HUES6 (cell line): ENCODE measurements around the gene ACTN4.
"Not testable (repeated sequence)": the region's sequence is repeated elsewhere in the genome, so short reads cannot be mapped to it uniquely, and the experiment has no call there.

Experiments
- H3K27ac ChIP-seq: 2 replicates; pipeline ENCODE4 v1.7.0; 2013; ENCODE audit warnings: low read depth, mild to moderate bottlenecking, low read length, inconsistent platforms
- H3K27me3 ChIP-seq: 2 replicates; pipeline ENCODE4 v1.6.1; 2013; ENCODE audit warnings: low read length; ENCODE audit not compliant: control insufficient read depth, insufficient read depth
- H3K36me3 ChIP-seq: 2 replicates; pipeline ENCODE4 v1.6.1; 2013; ENCODE audit warnings: low read length; ENCODE audit not compliant: control insufficient read depth, insufficient read depth
- H3K4me1 ChIP-seq: 2 replicates; pipeline ENCODE4 v1.6.1; 2013; ENCODE audit warnings: low read length; ENCODE audit not compliant: control insufficient read depth, insufficient read depth
- H3K4me3 ChIP-seq: 2 replicates; pipeline ENCODE4 v1.5.1; 2013; ENCODE audit warnings: low read depth, low read length
- H3K9ac ChIP-seq: one replicate; pipeline ENCODE4 v1.6.1; 2013; ENCODE audit warnings: mild to moderate bottlenecking, low read length
- H3K9me3 ChIP-seq: 2 replicates; pipeline ENCODE4 v1.6.1; 2013; ENCODE audit warnings: low read depth, low read length; ENCODE audit not compliant: control insufficient read depth, insufficient read depth

The ACTN4 gene

DNA sequence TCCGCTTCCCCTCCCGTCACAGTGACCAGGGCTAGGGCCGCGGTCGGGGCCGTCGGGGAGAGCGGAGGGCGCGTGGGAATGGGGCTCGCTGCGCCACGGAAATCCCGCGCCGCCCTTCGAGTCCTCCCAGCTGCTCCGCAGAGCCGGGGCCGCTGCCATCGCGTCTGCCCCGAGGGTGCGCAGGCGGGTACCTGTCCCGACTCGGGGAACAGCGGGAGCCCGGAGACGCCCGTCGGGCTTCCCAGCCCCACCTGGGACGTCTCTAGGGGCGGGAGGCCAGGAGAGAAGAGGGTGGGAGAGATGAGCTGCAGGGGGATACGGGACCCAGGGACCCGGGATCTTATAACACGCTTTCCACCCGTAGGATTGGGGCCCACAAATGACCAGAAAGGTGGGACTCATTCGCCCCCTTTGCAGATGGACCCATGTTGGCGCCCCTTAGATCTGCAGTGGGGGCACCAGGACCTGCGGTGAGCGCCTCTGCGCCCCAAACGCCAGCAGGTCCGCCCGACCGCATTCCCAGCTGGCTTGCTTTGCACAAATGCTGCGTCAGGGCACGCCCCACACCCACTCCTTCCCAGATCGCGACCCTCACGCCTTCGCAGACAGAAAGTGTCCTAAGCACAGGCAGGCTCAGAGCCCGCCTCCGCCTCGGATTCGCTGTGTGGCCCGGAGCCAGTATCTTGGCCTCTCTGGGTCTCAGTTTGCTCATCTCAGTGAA, 122.9 kb downstream of the ACTN4 start:
- not testable (repeated sequence) for H3K27ac ChIP-seq, H3K4me3 ChIP-seq, H3K4me1 ChIP-seq, H3K36me3 ChIP-seq, H3K27me3 ChIP-seq, H3K9ac ChIP-seq, H3K9me3 ChIP-seq

DNA sequence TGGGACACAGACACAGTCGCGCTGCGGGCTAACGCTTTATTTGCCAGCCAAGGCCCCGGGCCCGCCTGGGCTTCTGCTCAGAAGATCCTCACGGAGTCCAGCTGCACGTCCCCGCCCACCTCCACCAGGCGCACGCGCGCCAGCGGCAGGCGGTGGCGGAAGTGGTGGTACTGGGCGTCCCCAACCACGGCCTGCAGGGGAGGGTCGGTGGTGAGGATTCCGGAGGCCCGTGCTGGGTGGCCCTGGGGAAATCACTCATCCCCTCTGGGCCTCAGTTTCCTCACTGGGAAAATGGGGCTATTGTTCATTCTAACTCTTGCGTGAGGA, 123.5 kb downstream of the ACTN4 start:
- not testable (repeated sequence) for H3K27me3 ChIP-seq, H3K4me3 ChIP-seq, H3K4me1 ChIP-seq, H3K36me3 ChIP-seq, H3K27ac ChIP-seq, H3K9ac ChIP-seq, H3K9me3 ChIP-seq

DNA sequence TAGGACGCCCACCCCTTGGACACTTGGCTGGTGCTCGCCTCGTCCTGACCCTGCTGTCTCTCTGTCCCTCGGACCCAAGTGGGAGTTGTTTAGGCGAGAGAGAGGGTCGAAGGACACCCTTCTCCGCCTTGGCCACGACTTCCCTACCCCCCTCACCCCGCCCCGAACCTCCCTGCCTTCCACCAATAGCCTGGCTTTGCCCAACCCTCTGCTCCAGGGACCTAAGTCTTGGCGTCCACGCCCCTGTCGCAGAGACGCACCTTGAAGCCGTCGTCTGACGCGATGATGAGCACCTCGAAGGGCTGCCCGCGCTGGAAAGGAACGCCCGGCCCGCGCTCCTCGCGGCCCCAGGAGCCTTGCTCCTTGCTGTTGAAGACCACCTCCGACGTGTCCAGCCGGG, 124.1 kb downstream of the ACTN4 start:
- H3K4me3 ChIP-seq, H3K9ac ChIP-seq, H3K9me3 ChIP-seq, H3K4me1 ChIP-seq, H3K36me3 ChIP-seq, H3K27me3 ChIP-seq, H3K27ac ChIP-seq: not testable (repeated sequence)

DNA sequence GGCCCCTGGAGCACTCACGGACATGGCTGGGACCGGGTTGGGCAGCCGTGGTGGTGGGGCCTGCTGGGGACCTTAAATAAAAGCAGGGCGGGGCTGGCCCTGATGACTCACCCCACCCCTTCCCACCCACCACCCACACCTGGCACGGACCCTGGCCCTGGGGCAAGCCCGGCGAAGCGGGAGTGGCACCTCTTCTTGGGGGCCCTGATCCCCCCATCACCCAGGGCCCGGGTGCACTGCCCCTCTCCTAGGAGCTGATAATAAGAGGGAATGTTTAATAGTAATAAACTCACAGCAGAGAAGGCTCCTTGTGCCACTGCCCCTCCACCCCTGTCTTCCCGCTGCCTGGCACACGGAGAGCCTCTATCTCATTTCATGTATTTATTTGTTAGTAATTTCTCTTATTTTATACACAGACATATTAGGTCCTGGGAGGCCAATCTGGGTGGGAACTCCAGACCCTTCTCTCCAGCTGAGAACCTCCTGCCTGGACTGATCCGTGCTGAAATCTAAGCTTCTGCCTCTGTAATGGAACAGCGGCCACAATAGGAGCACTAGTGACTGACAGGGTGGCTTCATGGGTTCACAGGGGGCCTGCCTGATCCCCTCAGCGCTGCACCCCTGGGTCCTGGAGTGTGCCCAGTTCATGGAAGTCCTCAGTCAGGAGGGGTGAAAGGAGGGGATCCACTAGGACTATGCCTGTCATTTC, 126.2 kb downstream of the ACTN4 start, which contains the start of gene LGALS7:
LGALS7 (minus strand) TSS at position 49 of the 709 bp plus-strand sequence; CDS start at position 24, 25 bp downstream.
- Histone ChIP-seq H3K27me3 (no peaks in the 10 kb centered on the region), H3K9me3 (no peaks in the 10 kb centered on the region), H3K27ac (no peak within 1 kb of the TSS), H3K4me3 (no peak within 1 kb of the TSS), H3K36me3 (no peaks in the 10 kb centered on the region), H3K4me1 (peaks cover 2% of the 10 kb centered on the region; the same call in 1 of the 2 replicates), H3K9ac (no peak within 1 kb of the TSS)

DNA sequence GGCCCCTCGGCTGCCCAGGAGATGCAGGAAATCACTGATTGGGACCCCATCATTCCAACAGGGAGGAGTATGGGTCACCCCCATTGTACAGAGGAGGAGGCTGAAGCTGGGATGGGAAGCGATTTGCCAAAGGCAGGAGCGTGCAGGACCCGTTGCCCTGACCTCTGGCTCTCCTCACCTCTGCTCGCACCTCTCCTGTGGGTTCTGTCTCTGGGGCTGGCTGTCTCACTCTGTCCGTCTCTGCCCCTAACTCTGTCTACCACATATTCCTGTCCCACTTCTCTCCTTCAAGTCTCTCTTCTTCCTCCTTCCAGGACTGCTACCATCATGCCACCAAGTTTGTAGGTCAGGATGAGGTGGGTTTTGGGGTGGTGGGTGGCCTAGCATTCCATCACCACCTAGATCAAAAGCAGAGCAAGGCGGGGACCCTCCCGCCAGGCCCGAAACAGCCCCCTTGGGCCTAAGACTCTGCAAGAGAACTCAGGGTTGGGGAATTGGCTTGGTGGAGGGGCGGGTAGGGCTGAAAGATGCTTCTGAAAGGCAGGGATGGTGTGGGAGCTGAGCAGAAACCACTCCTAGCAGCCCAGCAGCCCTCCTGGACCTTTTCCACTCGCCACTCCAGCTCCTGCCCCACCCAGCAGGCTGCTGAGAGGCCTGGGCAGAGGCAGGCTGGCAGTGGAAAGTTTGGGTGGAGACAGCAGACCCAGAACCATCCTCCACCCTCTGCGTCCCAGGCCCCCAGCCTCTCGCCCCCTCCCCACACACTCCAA, 126.9 kb downstream of the ACTN4 start:
- no peak overlapping the region for H3K9ac ChIP-seq
- H3K4me1 ChIP-seq = peaks cover 2% of the 10 kb centered on the region; the same call in 1 of the 2 replicates
- H3K27ac ChIP-seq = no peak overlapping the region
- H3K4me3 ChIP-seq = no peak overlapping the region
- no peaks in the 10 kb centered on the region for H3K9me3 ChIP-seq
- no peaks in the 10 kb centered on the region for H3K36me3 ChIP-seq
- H3K27me3 ChIP-seq = no peaks in the 10 kb centered on the region

DNA sequence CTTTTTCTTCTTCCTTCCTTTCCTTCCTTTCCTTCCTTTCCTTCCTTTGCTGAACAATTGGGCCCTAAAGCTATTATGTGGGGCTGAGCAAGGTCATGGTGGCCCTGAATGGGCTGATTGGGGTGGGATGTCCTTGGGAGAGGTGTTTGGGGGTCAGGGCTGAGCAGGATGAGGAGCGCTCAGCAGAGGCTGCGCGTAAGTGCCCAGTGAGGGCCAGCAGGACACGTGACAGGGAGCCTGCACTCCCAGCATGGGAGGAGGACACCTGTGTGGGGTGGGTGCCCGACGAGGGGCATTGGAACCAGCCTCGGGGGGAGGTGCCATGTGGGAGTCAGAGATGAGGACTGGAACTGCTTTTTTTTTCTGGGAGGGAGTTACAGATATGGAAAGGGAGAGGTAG, 131.3 kb downstream of the ACTN4 start:
- no peaks in the 10 kb centered on the region for H3K36me3 ChIP-seq
- no peaks in the 10 kb centered on the region for H3K27me3 ChIP-seq
- H3K9ac ChIP-seq = no peak overlapping the region
- H3K4me1 ChIP-seq = no peaks in the 10 kb centered on the region; the same call in 1 of the 2 replicates
- no peak overlapping the region for H3K27ac ChIP-seq
- H3K4me3 ChIP-seq = no peak overlapping the region
- no peaks in the 10 kb centered on the region for H3K9me3 ChIP-seq

DNA sequence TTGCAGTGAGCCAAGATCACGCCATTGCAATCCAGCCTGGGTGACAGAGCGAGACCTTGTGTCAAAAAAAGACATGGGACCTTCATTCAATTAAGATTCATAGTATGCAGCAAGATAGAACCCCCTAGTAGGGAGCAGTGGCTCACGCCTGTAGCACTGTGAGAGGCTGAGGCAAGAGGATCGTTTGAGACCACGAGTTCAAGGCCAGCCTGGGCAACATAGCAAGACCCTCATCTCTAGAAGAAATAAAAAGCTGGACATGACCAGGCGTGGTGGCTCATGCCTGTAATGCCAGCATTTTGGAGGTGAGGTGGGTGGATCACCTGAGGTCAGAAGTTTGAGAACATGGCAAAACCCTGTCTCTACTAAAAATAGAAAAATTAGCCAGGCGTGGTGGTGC, 133.0 kb downstream of the ACTN4 start:
- Histone ChIP-seq H3K36me3 (no peaks in the 10 kb centered on the region), H3K9me3 (no peaks in the 10 kb centered on the region), H3K9ac (no peak overlapping the region)

DNA sequence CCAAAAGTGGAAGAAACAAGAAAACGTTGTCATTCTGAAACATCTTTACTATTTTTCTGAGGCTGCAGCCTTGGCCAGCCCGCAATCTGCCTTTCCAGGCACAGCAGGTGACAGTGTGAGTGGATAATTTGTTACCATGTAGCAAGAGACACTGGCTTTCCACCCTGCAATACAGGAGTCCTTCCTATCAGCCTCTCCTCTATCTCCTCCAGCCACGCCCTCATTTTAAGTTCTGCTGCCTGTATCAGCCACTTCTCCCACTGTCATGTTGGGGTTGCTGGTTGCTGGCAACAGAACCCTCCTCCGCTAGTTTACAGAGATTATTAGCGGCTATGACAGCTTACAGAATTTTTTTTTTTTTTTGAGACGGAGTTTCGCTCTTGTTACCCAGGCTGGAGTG, 133.6 kb downstream of the ACTN4 start:
- H3K9ac ChIP-seq = no peak overlapping the region
- H3K36me3 ChIP-seq = no peaks in the 10 kb centered on the region
- H3K4me1 ChIP-seq = no peaks in the 10 kb centered on the region
- no peaks in the 10 kb centered on the region for H3K9me3 ChIP-seq
- no peaks in the 10 kb centered on the region for H3K27me3 ChIP-seq
- H3K4me3 ChIP-seq = no peak overlapping the region
- H3K27ac ChIP-seq = no peak overlapping the region

More for the DNA sequence above, 133.0 kb downstream of the ACTN4 start:
- Histone ChIP-seq H3K27ac (no peak overlapping the region), H3K4me3 (no peak overlapping the region), H3K27me3 (no peaks in the 10 kb centered on the region), H3K4me1 (no peaks in the 10 kb centered on the region)
